T-helper 2 cell treated with Interferon-gamma antibody and Interleukin-4, amounts not matched to agents 5 μg/mL and 100 μg/mL, for 36 hours (primary cell): ENCODE results near the gene RHBDL2.
A peak's percentile ranks its signal among the peaks of the same experiment; 100 is the strongest.

Experiments
- DNase-seq: peaks from one replicate; pipeline ENCODE4 v3.0.0; 2021; ENCODE audit warnings: low spot score
- H3K27ac Mint-ChIP-seq: one replicate; pipeline ENCODE4 v1.8.0; 2021; ENCODE audit warnings: mild to moderate bottlenecking, mixed read lengths
- H3K27me3 Mint-ChIP-seq: one replicate; pipeline ENCODE4 v1.8.0; 2021; ENCODE audit warnings: low read depth, mixed read lengths
- H3K36me3 Mint-ChIP-seq: one replicate; pipeline ENCODE4 v1.8.0; 2021; ENCODE audit warnings: low read depth, mixed read lengths
- H3K4me1 Mint-ChIP-seq: one replicate; pipeline ENCODE4 v1.8.0; 2021; ENCODE audit warnings: low read depth, mixed read lengths
- H3K4me3 Mint-ChIP-seq: one replicate; pipeline ENCODE4 v1.8.0; 2022; ENCODE audit warnings: mild to moderate bottlenecking, moderate library complexity, mixed read lengths
- H3K9me3 Mint-ChIP-seq: one replicate; pipeline ENCODE4 v1.8.0; 2021; ENCODE audit warnings: mixed read lengths

The RHBDL2 gene

GRCh38 chr1:38885092-38885491 lies 56.5 kb downstream of the RHBDL2 start:
- no peaks in the 10 kb centered on the region for H3K4me1 Mint-ChIP-seq

GRCh38 chr1:38881487-38881886 lies 60.1 kb downstream of the RHBDL2 start, which contains the start of gene GJA9:
Gene GJA9 (minus strand): TSS chr1:38881587. CDS start chr1:38876098, 5,489 bp downstream.
- DNase-seq: no peak
- Mint-ChIP-seq H3K4me3 (no peak within 1 kb of the TSS), H3K4me1 (no peaks in the 10 kb centered on the region), H3K27me3 (peaks cover 5% of the 10 kb centered on the region), H3K27ac (no peak within 1 kb of the TSS), H3K9me3 (no peaks in the 10 kb centered on the region), H3K36me3 (no peaks in the 10 kb centered on the region)

More at GRCh38 chr1:38885092-38885491, 56.5 kb downstream of the RHBDL2 start:
- H3K27ac Mint-ChIP-seq: no peak overlapping the region
- H3K9me3 Mint-ChIP-seq: no peaks in the 10 kb centered on the region
- no peak for DNase-seq
- no peak overlapping the region for H3K4me3 Mint-ChIP-seq
- H3K36me3 Mint-ChIP-seq: no peaks in the 10 kb centered on the region
- peaks cover 11% of the 10 kb centered on the region for H3K27me3 Mint-ChIP-seq

GRCh38 chr1:38875811-38876210 lies 65.8 kb downstream of the RHBDL2 start:
- no peaks in the 10 kb centered on the region for H3K27me3 Mint-ChIP-seq
- no peak for DNase-seq
- H3K9me3 Mint-ChIP-seq: no peaks in the 10 kb centered on the region
- H3K27ac Mint-ChIP-seq: no peak overlapping the region
- H3K4me1 Mint-ChIP-seq: peaks cover 26% of the 10 kb centered on the region
- H3K36me3 Mint-ChIP-seq: peaks cover 5% of the 10 kb centered on the region
- no peak overlapping the region for H3K4me3 Mint-ChIP-seq

GRCh38 chr1:38873027-38873969 lies 68.3 kb downstream of the RHBDL2 start, which contains the start of gene MYCBP:
Gene MYCBP (minus strand): TSS chr1:38873348. CDS start chr1:38873305, 43 bp downstream.
- H3K4me3 Mint-ChIP-seq: peak within 1 kb of the TSS; percentile 95
- H3K4me1 Mint-ChIP-seq: peaks cover 32% of the 10 kb centered on the region
- H3K27me3 Mint-ChIP-seq: no peaks in the 10 kb centered on the region
- no peaks in the 10 kb centered on the region for H3K9me3 Mint-ChIP-seq
- DNase-seq: peak; percentile 98
- peaks cover 10% of the 10 kb centered on the region for H3K36me3 Mint-ChIP-seq
- H3K27ac Mint-ChIP-seq: peak within 1 kb of the TSS; percentile 71

- Mint-ChIP-seq H3K27ac (peak overlapping the region; percentile 55), H3K9me3 (no peaks in the 10 kb centered on the region), H3K36me3 (peaks cover 15% of the 10 kb centered on the region), H3K27me3 (no peaks in the 10 kb centered on the region), H3K4me3 (peak overlapping the region; percentile 95), H3K4me1 (peaks cover 37% of the 10 kb centered on the region)
- DNase-seq: peak; percentile 34
Observed at GRCh38 chr1:38872401-38873026, 69.1 kb downstream of the RHBDL2 start.

GRCh38 chr1:38870996-38871395 lies 70.6 kb downstream of the RHBDL2 start:
- no peak for DNase-seq
- H3K27ac Mint-ChIP-seq: no peak overlapping the region
- peaks cover 21% of the 10 kb centered on the region for H3K36me3 Mint-ChIP-seq
- H3K9me3 Mint-ChIP-seq: no peaks in the 10 kb centered on the region
- H3K4me1 Mint-ChIP-seq: peaks cover 39% of the 10 kb centered on the region
- H3K27me3 Mint-ChIP-seq: no peaks in the 10 kb centered on the region
- H3K4me3 Mint-ChIP-seq: peak overlapping the region; percentile 43

GRCh38 chr1:38867208-38867607 lies 74.4 kb downstream of the RHBDL2 start:
- peaks cover 30% of the 10 kb centered on the region for H3K4me1 Mint-ChIP-seq
- H3K9me3 Mint-ChIP-seq: no peaks in the 10 kb centered on the region
- H3K27ac Mint-ChIP-seq: no peak overlapping the region

GRCh38 chr1:38865112-38865715 lies 76.4 kb downstream of the RHBDL2 start:
- H3K4me3 Mint-ChIP-seq: no peak overlapping the region
- no peak overlapping the region for H3K27ac Mint-ChIP-seq
- H3K27me3 Mint-ChIP-seq: no peaks in the 10 kb centered on the region
- no peak for DNase-seq
- H3K36me3 Mint-ChIP-seq: peaks cover 25% of the 10 kb centered on the region
- H3K9me3 Mint-ChIP-seq: no peaks in the 10 kb centered on the region
- H3K4me1 Mint-ChIP-seq: peaks cover 25% of the 10 kb centered on the region

More at GRCh38 chr1:38867208-38867607, 74.4 kb downstream of the RHBDL2 start:
- Mint-ChIP-seq H3K36me3 (peaks cover 30% of the 10 kb centered on the region), H3K4me3 (no peak overlapping the region), H3K27me3 (no peaks in the 10 kb centered on the region)
- DNase-seq: no peak

GRCh38 chr1:38860454-38860795 lies 81.2 kb downstream of the RHBDL2 start:
- DNase-seq: no peak
- Mint-ChIP-seq H3K36me3 (peaks cover 20% of the 10 kb centered on the region), H3K9me3 (no peaks in the 10 kb centered on the region), H3K27me3 (no peaks in the 10 kb centered on the region), H3K27ac (peak overlapping the region; percentile 86), H3K4me1 (peaks cover 26% of the 10 kb centered on the region), H3K4me3 (peak overlapping the region; percentile 98)

- peak within 1 kb of the TSS; percentile 98 for H3K4me3 Mint-ChIP-seq
- DNase-seq: peak; percentile 98
- peaks cover 24% of the 10 kb centered on the region for H3K36me3 Mint-ChIP-seq
- H3K9me3 Mint-ChIP-seq: no peaks in the 10 kb centered on the region
- no peaks in the 10 kb centered on the region for H3K27me3 Mint-ChIP-seq
- peaks cover 28% of the 10 kb centered on the region for H3K4me1 Mint-ChIP-seq
- peak within 1 kb of the TSS; percentile 86 for H3K27ac Mint-ChIP-seq
Observed at GRCh38 chr1:38859561-38860453, 81.8 kb downstream of the RHBDL2 start, which contains the start of gene RRAGC. Gene RRAGC (minus strand): TSS chr1:38859772. CDS start chr1:38859646, 126 bp downstream.

GRCh38 chr1:38858833-38859560 lies 82.6 kb downstream of the RHBDL2 start:
- DNase-seq: peak; percentile 54
- H3K27me3 Mint-ChIP-seq: no peaks in the 10 kb centered on the region
- peak overlapping the region; percentile 78 for H3K27ac Mint-ChIP-seq
- H3K9me3 Mint-ChIP-seq: no peaks in the 10 kb centered on the region
- peak overlapping the region; percentile 98 for H3K4me3 Mint-ChIP-seq
- H3K4me1 Mint-ChIP-seq: peaks cover 28% of the 10 kb centered on the region
- H3K36me3 Mint-ChIP-seq: peaks cover 24% of the 10 kb centered on the region

GRCh38 chr1:38852780-38853179 lies 88.8 kb downstream of the RHBDL2 start:
- H3K27ac Mint-ChIP-seq: no peak overlapping the region
- H3K36me3 Mint-ChIP-seq: peaks cover 32% of the 10 kb centered on the region
- peaks cover 13% of the 10 kb centered on the region for H3K4me1 Mint-ChIP-seq
- H3K27me3 Mint-ChIP-seq: no peaks in the 10 kb centered on the region
- no peaks in the 10 kb centered on the region for H3K9me3 Mint-ChIP-seq
- no peak overlapping the region for H3K4me3 Mint-ChIP-seq
- DNase-seq: no peak
